Activated CD4-positive, alpha-beta T cell treated with anti-CD3 and anti-CD28 coated beads, Interleukin-2, Interleukin-4, amounts not matched to agents 100 ng/mL and 50 ng/mL, durations not matched to agents 16 hours and 8 hours (primary cell): Measurements from ENCODE around the gene TRA2A.
A peak's percentile ranks its signal among the peaks of the same experiment; 100 is the strongest.

Source experiments
- DNase-seq: peaks from one replicate; pipeline ENCODE4 v3.0.0-alpha.2; 2020; ENCODE audit warnings: low spot score

Gene TRA2A

DNA sequence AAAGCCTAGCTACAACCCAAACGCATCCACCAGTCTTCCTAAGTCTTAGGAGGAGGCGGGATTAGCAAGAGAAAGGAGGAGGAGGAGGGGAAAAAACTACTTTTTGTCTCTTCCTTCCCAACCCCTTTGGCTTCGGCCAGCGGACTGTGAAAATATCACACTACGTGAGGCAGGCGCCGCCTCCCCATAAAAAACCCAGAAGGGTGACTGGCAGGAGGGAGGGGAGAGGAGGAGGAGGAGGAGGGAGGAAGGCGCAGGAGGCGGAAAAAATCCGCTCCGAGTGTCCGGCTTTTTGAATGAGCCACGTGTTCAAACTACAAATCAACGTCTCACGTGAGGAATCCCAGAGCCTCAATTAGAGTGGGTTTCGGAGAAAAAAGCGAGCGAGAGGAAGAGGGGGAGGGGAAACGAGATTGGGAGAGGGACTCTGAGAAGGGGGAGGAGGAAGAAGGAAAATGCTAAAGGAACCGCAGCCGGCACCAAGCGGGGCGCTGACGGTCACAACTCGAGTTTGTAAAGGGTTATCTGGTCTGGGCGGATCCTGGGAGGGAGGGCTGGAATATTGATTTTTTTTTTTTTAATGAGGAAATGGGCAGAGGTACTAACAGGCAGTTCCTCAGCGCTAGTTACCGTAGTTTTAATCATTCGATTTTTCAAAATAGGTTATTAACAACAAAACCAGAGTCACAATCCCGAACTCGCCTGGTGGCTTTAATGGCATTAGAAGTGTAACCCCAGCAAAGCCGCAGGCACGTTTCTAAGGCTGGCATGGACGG, 61.3 kb downstream of the TRA2A start, which contains the start of gene IGF2BP3:
IGF2BP3 (minus strand) TSS at position 162 of the 776 bp plus-strand sequence. CDS start 381 bp downstream, outside the sequence.
- peak; percentile 57 for DNase-seq

DNA sequence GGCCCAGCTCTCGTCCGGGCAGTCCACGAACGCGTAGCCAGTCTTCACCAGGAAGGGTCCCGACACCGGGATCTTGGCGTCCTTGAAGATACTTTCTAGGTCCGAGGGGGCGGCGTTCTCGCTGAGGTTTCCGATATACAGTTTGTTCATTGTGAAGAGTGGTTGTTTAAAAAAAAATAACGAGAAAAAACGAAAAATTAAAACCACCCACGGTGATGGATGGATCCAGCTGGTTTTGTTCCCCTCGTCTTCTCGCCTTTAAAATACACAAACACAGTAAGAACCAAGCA, 61.9 kb downstream of the TRA2A start:
- DNase-seq: no peak

DNA sequence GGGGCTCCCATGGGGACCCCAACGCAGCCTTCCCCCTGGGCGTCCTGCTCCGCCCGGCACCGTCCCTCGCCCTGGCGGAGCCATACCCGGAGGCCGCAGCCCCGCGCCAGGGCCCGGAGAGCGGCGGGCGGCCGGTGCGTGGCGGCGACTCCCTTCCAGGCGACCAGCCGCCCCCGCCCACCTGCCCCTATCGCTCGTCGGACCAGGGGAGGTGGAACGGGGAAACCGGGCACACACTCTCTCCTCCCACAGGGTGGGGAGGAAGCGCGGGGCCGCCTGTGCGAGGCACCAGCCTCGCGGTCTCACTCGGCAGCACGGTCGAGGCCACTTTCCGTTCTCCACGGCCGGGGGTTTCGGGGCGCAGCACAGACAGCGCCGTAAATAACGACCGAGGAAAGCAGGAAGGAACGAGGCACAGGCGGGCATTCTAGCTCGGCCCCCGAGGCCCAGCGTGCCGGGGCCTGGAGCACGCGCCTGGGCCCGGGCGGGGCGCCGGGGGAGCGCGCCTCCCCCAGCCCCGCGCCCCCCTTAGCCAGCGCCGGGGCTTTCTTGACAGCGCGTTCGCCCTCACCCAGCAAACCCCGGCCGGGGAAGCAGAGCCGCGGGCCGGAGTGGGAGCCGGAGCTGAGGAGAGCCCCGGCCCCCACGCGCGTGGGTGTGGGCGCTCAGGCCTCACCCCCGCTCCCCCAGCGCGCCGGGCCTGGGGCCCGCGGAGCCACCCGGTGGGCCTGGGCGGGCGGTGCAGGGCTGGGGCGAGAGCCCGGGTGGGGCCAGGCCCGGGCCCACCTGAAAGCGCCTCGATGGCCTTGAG, 62.4 kb downstream of the TRA2A start:
- DNase-seq: no peak

DNA sequence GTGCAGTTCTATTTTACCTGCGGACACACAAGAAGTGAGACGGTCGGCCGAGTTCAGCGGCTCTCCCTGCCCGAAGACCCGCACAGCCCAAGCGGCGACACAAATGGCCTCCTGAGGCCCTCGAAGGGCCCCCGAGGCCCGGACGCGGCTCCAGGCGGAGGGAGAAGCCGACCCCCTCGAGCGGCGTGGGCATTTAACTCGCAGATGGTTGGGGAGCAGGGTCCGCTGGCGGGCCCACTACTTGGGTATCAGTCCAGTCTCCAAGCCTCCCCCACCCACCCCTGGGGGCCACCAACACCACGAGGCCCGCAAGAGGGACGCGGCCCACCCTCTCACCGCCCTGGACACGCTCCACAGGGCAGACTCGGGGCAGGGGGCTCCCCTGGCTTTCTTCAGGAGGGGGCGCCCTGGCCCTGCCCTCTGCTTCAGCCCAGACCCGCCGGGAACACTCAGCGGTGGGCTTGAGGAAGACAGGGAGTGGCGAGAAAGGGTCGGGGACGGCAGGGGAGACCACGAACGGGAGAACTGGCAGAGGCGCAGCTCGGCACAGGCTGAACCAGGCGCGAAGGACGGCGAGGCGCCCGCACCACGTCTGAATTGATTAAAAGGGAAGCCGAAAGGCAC, 63.1 kb downstream of the TRA2A start:
- DNase-seq: no peak

DNA sequence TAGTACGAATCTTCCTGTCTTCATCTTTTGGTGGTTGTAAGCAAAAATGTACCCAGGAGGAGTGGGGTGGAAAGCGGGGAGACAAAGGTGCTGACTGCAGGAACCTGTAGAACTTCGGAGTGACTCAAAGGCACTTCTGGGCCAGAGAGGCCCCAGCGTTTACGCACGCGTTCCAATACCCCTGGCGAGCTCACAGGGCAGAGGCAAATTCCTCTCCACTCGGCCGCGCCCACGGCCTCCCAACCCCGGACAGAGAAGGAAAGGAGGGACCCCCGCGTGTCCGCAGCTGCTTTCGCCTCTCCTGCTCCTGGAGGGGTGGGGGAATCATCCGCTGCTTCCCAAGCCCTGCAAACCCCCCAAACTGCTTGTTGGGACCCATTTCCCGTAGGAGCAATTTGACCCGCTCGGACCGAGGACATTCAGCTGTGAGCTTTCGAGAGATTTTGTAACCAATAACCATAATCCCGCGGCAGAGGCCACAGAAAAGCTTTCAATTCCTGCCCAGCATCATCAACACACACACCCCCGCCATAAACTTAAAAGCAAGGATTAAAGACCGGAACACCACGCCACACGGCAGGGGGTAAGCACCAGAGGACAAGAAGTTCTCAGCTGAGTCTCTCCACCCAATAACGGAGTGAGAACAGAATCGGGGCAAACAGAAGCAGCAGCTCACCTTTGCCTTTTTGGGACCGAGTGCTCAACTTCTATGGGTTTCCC, 63.8 kb downstream of the TRA2A start:
- DNase-seq: no peak

DNA sequence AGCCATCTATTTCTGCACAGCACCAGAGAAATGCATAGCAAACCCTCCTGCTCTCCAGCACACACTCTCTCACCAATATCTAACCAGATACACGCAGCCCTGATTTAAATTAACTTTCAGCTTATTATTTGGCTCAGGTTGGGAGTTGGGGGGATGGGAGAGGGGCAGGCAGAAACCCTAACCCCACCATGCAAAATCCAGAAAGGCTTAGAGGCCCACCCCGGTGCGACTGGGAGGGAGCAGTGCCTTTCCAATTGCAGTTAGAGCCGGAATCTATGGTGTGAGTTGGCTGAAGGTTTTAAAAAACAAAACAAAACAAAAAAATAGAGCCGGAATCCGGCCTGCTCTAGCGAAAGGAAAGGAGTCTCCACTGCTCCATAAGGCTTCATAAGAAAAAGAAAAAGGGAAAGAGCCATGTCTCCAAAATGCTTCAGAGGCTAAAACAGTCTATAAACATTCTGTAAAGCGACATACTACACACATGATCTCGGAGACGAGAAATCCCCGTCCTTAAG, 64.4 kb downstream of the TRA2A start:
- DNase-seq: no peak

DNA sequence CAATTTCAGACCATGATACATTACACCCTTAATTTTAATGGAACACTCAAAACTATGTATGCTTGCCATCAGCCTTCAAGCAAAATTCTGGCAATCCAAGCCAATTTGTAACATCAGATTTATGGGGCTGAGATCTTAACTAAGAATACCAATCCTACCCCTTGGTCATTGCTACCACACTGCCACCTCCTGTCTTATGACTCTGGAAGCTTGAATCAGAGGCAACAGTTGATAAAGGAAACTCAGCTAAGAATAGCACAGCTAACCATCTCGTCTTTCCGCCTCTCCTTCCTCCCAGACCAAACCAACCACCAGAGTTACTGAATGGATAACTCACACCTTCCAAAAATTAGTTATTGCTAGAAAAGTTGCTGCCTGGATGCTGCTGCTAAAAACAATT, 68.9 kb downstream of the TRA2A start:
- DNase-seq: no peak

DNA sequence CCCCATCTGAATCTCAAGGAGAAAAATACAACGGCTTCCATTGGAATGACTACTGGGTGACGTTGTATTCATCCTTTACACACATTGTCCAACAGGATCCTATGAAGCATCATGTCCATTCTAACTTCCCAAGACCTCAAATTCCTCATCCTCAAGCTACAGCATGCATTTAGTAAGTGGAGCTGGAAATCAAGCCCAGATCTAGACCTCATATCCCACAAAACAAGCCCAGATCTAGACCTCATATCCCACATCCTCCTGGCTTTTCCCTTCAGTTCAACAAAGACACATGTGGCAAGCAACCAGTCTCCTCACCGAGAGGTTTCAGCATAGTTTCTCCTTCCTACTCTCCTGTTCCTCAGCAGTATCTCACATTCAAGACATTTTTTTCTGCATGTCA, 73.7 kb downstream of the TRA2A start:
- DNase-seq: no peak

DNA sequence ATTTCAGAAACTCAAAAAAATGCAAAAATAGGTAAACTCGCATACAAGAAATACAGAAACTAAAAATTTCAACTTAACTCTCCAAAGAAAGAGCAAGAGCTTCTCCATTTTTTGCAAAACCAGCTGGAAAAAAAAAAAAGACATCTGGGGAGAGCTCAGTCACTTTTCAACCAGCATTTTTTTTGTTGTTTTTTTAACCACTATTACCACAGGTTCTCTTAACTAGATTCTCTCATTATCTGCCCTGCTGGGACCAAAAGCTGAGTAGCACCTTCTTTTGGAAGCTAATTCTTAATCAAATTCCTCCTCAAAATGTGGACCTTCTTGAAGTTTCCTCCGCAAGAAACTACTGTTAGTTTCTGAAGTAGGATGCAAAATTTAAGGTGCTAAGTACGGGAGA, 75.7 kb downstream of the TRA2A start:
- no peak for DNase-seq

DNA sequence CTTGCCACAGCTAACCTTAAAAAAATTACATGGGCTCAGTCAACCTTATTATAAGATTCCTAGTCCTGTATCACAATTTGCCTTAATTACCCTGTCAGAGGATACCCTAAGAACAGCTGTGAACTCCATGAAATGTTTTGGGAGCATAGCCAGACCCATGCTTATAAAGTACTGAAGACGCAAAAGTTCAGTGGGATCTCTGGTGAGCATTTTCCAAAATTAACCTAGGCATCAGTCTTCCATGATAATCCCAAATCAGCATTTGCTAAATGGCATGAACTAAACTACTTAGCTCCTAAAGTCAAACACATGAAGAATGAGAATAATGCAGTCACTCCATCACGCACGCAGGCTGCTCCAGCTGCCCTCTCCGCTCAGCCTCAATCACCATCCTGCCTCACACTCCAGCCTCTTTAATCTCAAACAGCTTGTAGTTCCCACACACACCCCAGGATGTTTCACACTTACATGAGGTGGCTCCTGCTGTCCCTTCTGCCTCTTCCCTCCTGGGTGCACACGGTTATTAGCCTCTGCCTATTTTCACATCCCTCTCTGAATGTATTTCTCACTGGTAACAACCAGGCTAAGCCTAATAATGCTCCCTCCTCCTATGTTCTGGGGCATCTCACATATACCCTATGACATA, 76.8 kb downstream of the TRA2A start:
- no peak for DNase-seq
